BLaER1 treated with 17β-estradiol and CSF1 and Interleukin-3, amounts not matched to agents 10 nM and 100 nM (cell line): ENCODE measurements around the gene ANKRD13A.
A peak's percentile ranks its signal among the peaks of the same experiment; 100 is the strongest.
"Not testable (repeated sequence)": the region's sequence is repeated elsewhere in the genome, so short reads cannot be mapped to it uniquely, and the experiment has no call there.

Source experiments
- H3K27ac ChIP-seq, 11 experiments: shearing (Covaris generic); formaldehyde crosslinking; 2 replicates each; pipeline ENCODE4 v1.8.1; 2022
- H3K27me3 ChIP-seq, 11 experiments: shearing (Covaris generic); formaldehyde crosslinking; 2 replicates each; pipeline ENCODE4 v1.8.1; 2022
- H3K36me3 ChIP-seq, 11 experiments: shearing (Covaris generic); formaldehyde crosslinking; 2 replicates each; pipeline ENCODE4 v1.8.1; 2022
- H3K4me1 ChIP-seq, 10 experiments: shearing (Covaris generic); formaldehyde crosslinking; 2 replicates each; pipeline ENCODE4 v1.8.1; 2022
- H3K4me2 ChIP-seq, 11 experiments: shearing (Covaris generic); formaldehyde crosslinking; 2 replicates each; pipeline ENCODE4 v1.8.1; 2022
- H3K4me3 ChIP-seq, 10 experiments: shearing (Covaris generic); formaldehyde crosslinking; 2 replicates each; pipeline ENCODE4 v1.8.1; 2022
- H3K9ac ChIP-seq, 11 experiments: shearing (Covaris generic); formaldehyde crosslinking; 2 replicates each; pipeline ENCODE4 v1.8.1; 2022
- H3K9me3 ChIP-seq, 11 experiments: shearing (Covaris generic); formaldehyde crosslinking; replicated peaks in 1 of 11; 2 replicates each; pipeline ENCODE4 v1.8.1; 2022
- H4K20me1 ChIP-seq, 11 experiments: shearing (Covaris generic); formaldehyde crosslinking; 2 replicates each; pipeline ENCODE4 v1.8.1; 2022
- Cebpa-rat ChIP-seq, 11 experiments: shearing (Covaris generic); IDR thresholded peaks; 2 replicates each; pipeline ENCODE4 v1.8.1; 2022

Gene ANKRD13A

GRCh38 chr12:110038741-110039084 lies 39.5 kb downstream of the ANKRD13A start:
- peaks cover 56 to 78% (median 70%) of the 10 kb centered on the region in 11 experiments for H3K36me3 ChIP-seq

GRCh38 chr12:110039085-110039807 lies 40.0 kb downstream of the ANKRD13A start:
- no peaks in the 10 kb centered on the region for H3K27me3 ChIP-seq
- peaks cover 56 to 78% (median 66%) of the 10 kb centered on the region in 11 experiments for H3K36me3 ChIP-seq
- no peak for TF ChIP-seq Cebpa-rat (IDR thresholded peaks at IDR 0.05)
- H3K9ac ChIP-seq: peak overlapping the region in 3 of 11 experiments; percentile 1 to 42 (median 4); a peak in 7 of 22 replicates
- peaks cover 0 to 30% (median 3%) of the 10 kb centered on the region in 11 experiments; a peak in 6 of 22 replicates for H4K20me1 ChIP-seq
- peak overlapping the region in 10 of 11 experiments; percentile 41 to 74 (median 60); a peak in 21 of 22 replicates for H3K27ac ChIP-seq
- no peak overlapping the region for H3K4me3 ChIP-seq
- peak overlapping the region; percentile 46 to 80 (median 69) for H3K4me2 ChIP-seq
- H3K4me1 ChIP-seq: peaks cover 59 to 81% (median 72%) of the 10 kb centered on the region in 10 experiments
- no peaks in the 10 kb centered on the region for H3K9me3 ChIP-seq

More at GRCh38 chr12:110038741-110039084, 39.5 kb downstream of the ANKRD13A start:
- peaks cover 0 to 31% (median 3%) of the 10 kb centered on the region in 11 experiments; a peak in 6 of 22 replicates for H4K20me1 ChIP-seq
- no peak overlapping the region for H3K9ac ChIP-seq
- H3K4me2 ChIP-seq: peak overlapping the region in 10 of 11 experiments; percentile 46 to 80 (median 68); a peak in 17 of 22 replicates
- H3K27me3 ChIP-seq: no peaks in the 10 kb centered on the region
- H3K9me3 ChIP-seq: no peaks in the 10 kb centered on the region
- H3K4me3 ChIP-seq: no peak overlapping the region
- no peak for TF ChIP-seq Cebpa-rat (IDR thresholded peaks at IDR 0.05)
- H3K27ac ChIP-seq: peak overlapping the region in 3 of 11 experiments; percentile 68 to 74 (median 72); a peak in 6 of 22 replicates
- H3K4me1 ChIP-seq: peaks cover 58 to 75% (median 70%) of the 10 kb centered on the region in 10 experiments

- Histone ChIP-seq H3K36me3 (peaks cover 27 to 59% (median 39%) of the 10 kb centered on the region in 11 experiments), H3K9ac (peak overlapping the region in 5 of 11 experiments; percentile 19 to 60 (median 46); a peak in 7 of 22 replicates), H3K4me3 (no peak overlapping the region), H3K9me3 (no peaks in the 10 kb centered on the region), H3K27me3 (no peaks in the 10 kb centered on the region), H3K4me1 (peaks cover 62 to 87% (median 77%) of the 10 kb centered on the region in 10 experiments), H3K27ac (peak overlapping the region in 6 of 11 experiments; percentile 39 to 71 (median 55); a peak in 8 of 22 replicates), H4K20me1 (peaks cover 0 to 13% (median 3%) of the 10 kb centered on the region in 11 experiments; a peak in 8 of 22 replicates), H3K4me2 (peak overlapping the region in 7 of 11 experiments; percentile 41 to 80 (median 67); a peak in 12 of 22 replicates)
- no peak for TF ChIP-seq Cebpa-rat (IDR thresholded peaks at IDR 0.05)
Observed at GRCh38 chr12:110042264-110042663, 43.0 kb downstream of the ANKRD13A start.

- Histone ChIP-seq H3K9me3 (no peaks in the 10 kb centered on the region), H3K36me3 (peaks cover 9 to 34% (median 16%) of the 10 kb centered on the region in 11 experiments; a peak in 20 of 22 replicates), H3K9ac (peak overlapping the region in 10 of 11 experiments; percentile 76 to 88 (median 83); a peak in 11 of 22 replicates), H3K4me3 (peak overlapping the region in 8 of 10 experiments; percentile 17 to 94 (median 82); a peak in 10 of 20 replicates), H3K4me1 (peaks cover 37 to 70% (median 51%) of the 10 kb centered on the region in 10 experiments), H3K4me2 (peak overlapping the region; percentile 72 to 99 (median 92)), H3K27ac (0 out of 22 replicates have a peak overlapping the region, but pooled peaks of 1 of the 11 experiments have one; percentile 77), H3K27me3 (no peaks in the 10 kb centered on the region), H4K20me1 (peaks cover 0 to 5% (median 0%) of the 10 kb centered on the region in 11 experiments; a peak in 2 of 22 replicates)
- no peak for TF ChIP-seq Cebpa-rat (IDR thresholded peaks at IDR 0.05)
Observed at GRCh38 chr12:110046451-110047187, 47.4 kb downstream of the ANKRD13A start.

GRCh38 chr12:110047297-110047940 lies 48.2 kb downstream of the ANKRD13A start:
- Histone ChIP-seq H3K27ac (peak overlapping the region in 10 of 11 experiments; percentile 73 to 89 (median 77); a peak in 16 of 22 replicates), H3K27me3 (no peaks in the 10 kb centered on the region), H3K9ac (peak overlapping the region; percentile 76 to 88 (median 83)), H3K36me3 (peaks cover 1 to 26% (median 8%) of the 10 kb centered on the region in 11 experiments; a peak in 19 of 22 replicates), H3K9me3 (no peaks in the 10 kb centered on the region), H3K4me2 (peak overlapping the region; percentile 72 to 99 (median 92)), H3K4me3 (peak overlapping the region; percentile 78 to 97 (median 84)), H4K20me1 (peaks cover 0 to 5% (median 0%) of the 10 kb centered on the region in 11 experiments; a peak in 2 of 22 replicates), H3K4me1 (peaks cover 37 to 62% (median 45%) of the 10 kb centered on the region in 10 experiments)
- TF ChIP-seq Cebpa-rat (IDR thresholded peaks at IDR 0.05): no peak

GRCh38 chr12:110048242-110049027 lies 49.2 kb downstream of the ANKRD13A start, which contains the start of gene C12orf76:
Gene C12orf76, minus strand, starts transcription at chr12:110048522. Its CDS starts 27 bp downstream, at chr12:110048495.
- Histone ChIP-seq H3K27ac (peak within 1 kb of the TSS; percentile 71 to 89 (median 77)), H3K36me3 (peaks cover 0 to 20% (median 6%) of the 10 kb centered on the region in 11 experiments; a peak in 10 of 22 replicates), H3K9me3 (no peaks in the 10 kb centered on the region), H3K27me3 (no peaks in the 10 kb centered on the region), H3K4me2 (peak within 1 kb of the TSS; percentile 72 to 99 (median 92)), H3K4me1 (peaks cover 29 to 52% (median 35%) of the 10 kb centered on the region in 10 experiments), H3K9ac (peak within 1 kb of the TSS; percentile 76 to 88 (median 83)), H3K4me3 (peak within 1 kb of the TSS; percentile 78 to 97 (median 84)), H4K20me1 (peaks cover 0 to 5% (median 0%) of the 10 kb centered on the region in 11 experiments; a peak in 2 of 22 replicates)
- no peak for TF ChIP-seq Cebpa-rat (IDR thresholded peaks at IDR 0.05)

- H3K9me3 ChIP-seq, H4K20me1 ChIP-seq, H3K27me3 ChIP-seq: not testable (repeated sequence)
- H3K27ac ChIP-seq: peak overlapping the region; percentile 71 to 89 (median 77); a peak in 21 of 22 replicates
- peak overlapping the region; percentile 72 to 99 (median 89) for H3K4me2 ChIP-seq
- peak overlapping the region; percentile 78 to 97 (median 84); a peak in 19 of 20 replicates for H3K4me3 ChIP-seq
- H3K9ac ChIP-seq: peak overlapping the region; percentile 76 to 88 (median 83); a peak in 21 of 22 replicates
- H3K36me3 ChIP-seq: peaks cover 0 to 17% (median 3%) of the 10 kb centered on the region in 11 experiments; a peak in 9 of 22 replicates
- peaks cover 26 to 46% (median 32%) of the 10 kb centered on the region in 10 experiments for H3K4me1 ChIP-seq
Observed at GRCh38 chr12:110049034-110049433, 49.8 kb downstream of the ANKRD13A start.

- Histone ChIP-seq H3K4me2 (peak overlapping the region in 5 of 11 experiments; percentile 4 to 99 (median 89); a peak in 4 of 22 replicates), H3K4me1 (peaks cover 27 to 43% (median 33%) of the 10 kb centered on the region in 10 experiments), H3K36me3 (peaks cover 0 to 12% (median 0%) of the 10 kb centered on the region in 11 experiments; a peak in 3 of 22 replicates), H3K27ac (peak overlapping the region in 2 of 11 experiments; percentile 76 to 77; a peak in 2 of 22 replicates)
- not testable (repeated sequence) for H3K4me3 ChIP-seq, H4K20me1 ChIP-seq, H3K9me3 ChIP-seq, H3K9ac ChIP-seq, H3K27me3 ChIP-seq
Observed at GRCh38 chr12:110049666-110050065, 50.4 kb downstream of the ANKRD13A start.
